ENCODE data around the gene DNM3. TPM values are rescaled to one million over a fixed set of nuclear protein-coding genes. Genes with fewer than 3 reads are reported as not detected.

The DNM3 gene
- total RNA-seq, 1 experiment from 2014 or later: 2.7 TPM

- no peak overlapping the region for H3K4ac ChIP-seq (ENCODE audit: low read depth, low read length)
- no peak overlapping the region for H2BK20ac ChIP-seq (ENCODE audit: low read depth, low read length, poor library complexity, severe bottlenecking)
- no peak overlapping the region for H4K8ac ChIP-seq (replicated peaks; ENCODE audit: insufficient read length, low read depth, low read length)
- DNase-seq: no peak
- no peak overlapping the region for H3K23ac ChIP-seq (ENCODE audit: insufficient read length, low read depth, low read length)
- H3T11ph ChIP-seq (ENCODE audit: low read length): no peak overlapping the region
- Mint-ChIP-seq H3K27ac (peak overlapping the region; percentile 21 to 73 (median 63); a peak in 3 of 7 replicates), H3K4me3 (no peak overlapping the region), H3K4me1 (peaks cover 12 to 15% of the 10 kb centered on the region in 2 experiments), H3K27me3 (ENCODE audit: low read depth) (no peaks in the 10 kb centered on the region), H3K36me3 (ENCODE audit: insufficient read depth in 1 of 3, low read depth in 3 of 3) (no peaks in the 10 kb centered on the region), H3K9me3 (no peaks in the 10 kb centered on the region)
- no peaks in the 10 kb centered on the region for H3K27me3 ChIP-seq (ENCODE audit: insufficient read depth, low read length)
- TF ChIP-seq, protein P1, sequence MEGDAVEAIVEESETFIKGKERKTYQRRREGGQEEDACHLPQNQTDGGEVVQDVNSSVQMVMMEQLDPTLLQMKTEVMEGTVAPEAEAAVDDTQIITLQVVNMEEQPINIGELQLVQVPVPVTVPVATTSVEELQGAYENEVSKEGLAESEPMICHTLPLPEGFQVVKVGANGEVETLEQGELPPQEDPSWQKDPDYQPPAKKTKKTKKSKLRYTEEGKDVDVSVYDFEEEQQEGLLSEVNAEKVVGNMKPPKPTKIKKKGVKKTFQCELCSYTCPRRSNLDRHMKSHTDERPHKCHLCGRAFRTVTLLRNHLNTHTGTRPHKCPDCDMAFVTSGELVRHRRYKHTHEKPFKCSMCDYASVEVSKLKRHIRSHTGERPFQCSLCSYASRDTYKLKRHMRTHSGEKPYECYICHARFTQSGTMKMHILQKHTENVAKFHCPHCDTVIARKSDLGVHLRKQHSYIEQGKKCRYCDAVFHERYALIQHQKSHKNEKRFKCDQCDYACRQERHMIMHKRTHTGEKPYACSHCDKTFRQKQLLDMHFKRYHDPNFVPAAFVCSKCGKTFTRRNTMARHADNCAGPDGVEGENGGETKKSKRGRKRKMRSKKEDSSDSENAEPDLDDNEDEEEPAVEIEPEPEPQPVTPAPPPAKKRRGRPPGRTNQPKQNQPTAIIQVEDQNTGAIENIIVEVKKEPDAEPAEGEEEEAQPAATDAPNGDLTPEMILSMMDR (conservative IDR thresholded peaks at IDR 0.05): no peak
- H4K5ac ChIP-seq (ENCODE audit: insufficient read length, low read depth, low read length): no peak overlapping the region
- no peak overlapping the region for H3K56ac ChIP-seq (ENCODE audit: insufficient read length, low read depth, low read length)
- no peak overlapping the region for H2AFZ ChIP-seq (ENCODE audit: low read length)
- peak overlapping the region; percentile 27 for H3K27ac ChIP-seq (ENCODE audit: insufficient read length, low read depth, low read length)
- no CpG with 5 or more reads among the region's 4 CpGs for WGBS (ENCODE audit: extremely low coverage, insufficient read length, low lambda C conversion rate)
- H2BK120ac ChIP-seq (ENCODE audit: low read depth, low read length, poor library complexity, severe bottlenecking): no peak overlapping the region
- H3K9me3 ChIP-seq (ENCODE audit: control insufficient read depth, low read depth, low read length): no peaks in the 10 kb centered on the region
- H3K79me2 ChIP-seq (ENCODE audit: insufficient read depth, low read length): no peaks in the 10 kb centered on the region
- H3K18ac ChIP-seq (ENCODE audit: insufficient read length, low read depth, low read length): no peak overlapping the region
- H3K79me1 ChIP-seq (ENCODE audit: insufficient read depth, low read depth, low read length, poor library complexity, severe bottlenecking): no peaks in the 10 kb centered on the region
- H4K20me1 ChIP-seq (ENCODE audit: control insufficient read depth, insufficient read depth, insufficient read length): no peaks in the 10 kb centered on the region
- no peak overlapping the region for H4K91ac ChIP-seq (ENCODE audit: insufficient read length, low read depth, low read length)
- H3K9ac ChIP-seq (ENCODE audit: extremely low read depth, insufficient read length, low read length): no peak overlapping the region
- H3K4me2 ChIP-seq (ENCODE audit: insufficient read depth, insufficient read length, low read length): no peak overlapping the region
- H2BK15ac ChIP-seq (ENCODE audit: low read depth, low read length): no peak overlapping the region
- peaks cover 4% of the 10 kb centered on the region; the same call in 1 of the 2 replicates for H3K4me1 ChIP-seq (ENCODE audit: insufficient read depth, low read length)
- H2BK5ac ChIP-seq (ENCODE audit: insufficient read length, low read length): no peak overlapping the region
- H3K23me2 ChIP-seq (ENCODE audit: insufficient read length, low read depth, low read length, poor library complexity, severe bottlenecking): no peaks in the 10 kb centered on the region
- no peak overlapping the region for H2AK5ac ChIP-seq (ENCODE audit: insufficient read length, low read length)
- no peak overlapping the region for H3K14ac ChIP-seq (ENCODE audit: insufficient read depth, low read length)
- no peak overlapping the region for H2BK12ac ChIP-seq (ENCODE audit: insufficient read length, low read depth, low read length)
These were observed 343.4 kb downstream of the DNM3 start for GRCh38 chr1:172184506-172185191.
